ENCODE data around the gene SPARC.

The SPARC gene

GRCh38 chr5:151660616-151661495, 25.9 kb downstream of the SPARC start:
- H3K4me3 ChIP-seq (ENCODE audit: low read length): no peak overlapping the region
- TF ChIP-seq CTCF (IDR thresholded peaks at IDR 0.05; ENCODE audit: insufficient read depth, low read depth, low read length, missing control alignments): no peak
- DNase-seq (ENCODE audit: low read depth): peak; percentile 61

- no peak overlapping the region for H3K4me3 ChIP-seq (ENCODE audit: low read length)
- TF ChIP-seq CTCF (IDR thresholded peaks at IDR 0.05; ENCODE audit: insufficient read depth, low read depth, low read length, missing control alignments): peak; percentile 86
- peak; percentile 80 for DNase-seq (ENCODE audit: low read depth)
These were observed 27.5 kb downstream of the SPARC start for GRCh38 chr5:151659001-151659754.

GRCh38 chr5:151657114-151657513, 29.6 kb downstream of the SPARC start:
- no peak overlapping the region for H3K4me3 ChIP-seq (ENCODE audit: low read length)
- no peak for DNase-seq (ENCODE audit: low read depth)
- TF ChIP-seq CTCF (IDR thresholded peaks at IDR 0.05; ENCODE audit: insufficient read depth, low read depth, low read length, missing control alignments): no peak

- TF ChIP-seq CTCF (IDR thresholded peaks at IDR 0.05; ENCODE audit: insufficient read depth, low read depth, low read length, missing control alignments): no peak
- DNase-seq (ENCODE audit: low read depth): no peak
- H3K4me3 ChIP-seq (ENCODE audit: low read length): no peak overlapping the region
These were observed 30.4 kb downstream of the SPARC start for GRCh38 chr5:151656311-151656710.

GRCh38 chr5:151651997-151652645, 34.6 kb downstream of the SPARC start:
- TF ChIP-seq CTCF (IDR thresholded peaks at IDR 0.05; ENCODE audit: insufficient read depth, low read depth, low read length, missing control alignments): peak; percentile 97
- DNase-seq (ENCODE audit: low read depth): peak; percentile 86
- H3K4me3 ChIP-seq (ENCODE audit: low read length): no peak overlapping the region

GRCh38 chr5:151648988-151649387, 37.7 kb downstream of the SPARC start:
- TF ChIP-seq CTCF (IDR thresholded peaks at IDR 0.05; ENCODE audit: insufficient read depth, low read depth, low read length, missing control alignments): no peak
- no peak for DNase-seq (ENCODE audit: low read depth)
- no peak overlapping the region for H3K4me3 ChIP-seq (ENCODE audit: low read length)
